ENCODE measurements around the gene TICAM1.
A peak's percentile ranks its signal among the peaks of the same experiment; 100 is the strongest.

Gene TICAM1

GRCh38 chr19:4768934-4769777, 62.4 kb downstream of the TICAM1 start:
- peak; percentile 69 for DNase-seq (ENCODE audit: low read depth)

Measured in fibroblast of the conjunctiva (primary cell).